Ishikawa (cell line): ENCODE measurements around the gene SLC6A12.

Source experiments
- CEBPB ChIP-seq: IDR thresholded peaks from 2 replicates; pipeline ENCODE4 v1.6.1; 2012
- CREB1 ChIP-seq: IDR thresholded peaks from 2 replicates; pipeline ENCODE4 v1.6.1; 2012; ENCODE audit warnings: low read depth
- EGR1 ChIP-seq: IDR thresholded peaks from 2 replicates; pipeline ENCODE4 v1.6.1; 2012
- EP300 ChIP-seq: IDR thresholded peaks from 2 replicates; pipeline ENCODE4 v1.6.1; 2012; ENCODE audit warnings: borderline replicate concordance
- FOXM1 ChIP-seq: IDR thresholded peaks from 2 replicates; pipeline ENCODE4 v1.6.1; 2012; ENCODE audit warnings: low read depth, borderline replicate concordance
- MAX ChIP-seq: IDR thresholded peaks from 2 replicates; pipeline ENCODE4 v1.6.1; 2012
- NFIC ChIP-seq: IDR thresholded peaks from 2 replicates; pipeline ENCODE4 v1.6.1; 2012
- RAD21 ChIP-seq: IDR thresholded peaks from 2 replicates; pipeline ENCODE4 v1.6.1; 2012; ENCODE audit warnings: low read depth
- REST ChIP-seq: IDR thresholded peaks from 2 replicates; pipeline ENCODE4 v1.6.1; 2012; ENCODE audit warnings: low read depth, mild to moderate bottlenecking
- TAF1 ChIP-seq: IDR thresholded peaks from 2 replicates; pipeline ENCODE4 v1.6.1; 2012; ENCODE audit warnings: low read depth, mild to moderate bottlenecking
- TCF12 ChIP-seq: IDR thresholded peaks from 2 replicates; pipeline ENCODE4 v1.6.1; 2012; ENCODE audit warnings: low read depth
- TEAD4 ChIP-seq: IDR thresholded peaks from 2 replicates; pipeline ENCODE4 v1.6.1; 2012
- USF1 ChIP-seq: IDR thresholded peaks from 2 replicates; pipeline ENCODE4 v1.6.1; 2012
- YY1 ChIP-seq: IDR thresholded peaks from 2 replicates; pipeline ENCODE4 v1.6.1; 2012; ENCODE audit warnings: low read depth
- ZBTB7A ChIP-seq: IDR thresholded peaks from 2 replicates; pipeline ENCODE4 v1.6.1; 2012; ENCODE audit warnings: low read depth

SLC6A12 gene

DNA sequence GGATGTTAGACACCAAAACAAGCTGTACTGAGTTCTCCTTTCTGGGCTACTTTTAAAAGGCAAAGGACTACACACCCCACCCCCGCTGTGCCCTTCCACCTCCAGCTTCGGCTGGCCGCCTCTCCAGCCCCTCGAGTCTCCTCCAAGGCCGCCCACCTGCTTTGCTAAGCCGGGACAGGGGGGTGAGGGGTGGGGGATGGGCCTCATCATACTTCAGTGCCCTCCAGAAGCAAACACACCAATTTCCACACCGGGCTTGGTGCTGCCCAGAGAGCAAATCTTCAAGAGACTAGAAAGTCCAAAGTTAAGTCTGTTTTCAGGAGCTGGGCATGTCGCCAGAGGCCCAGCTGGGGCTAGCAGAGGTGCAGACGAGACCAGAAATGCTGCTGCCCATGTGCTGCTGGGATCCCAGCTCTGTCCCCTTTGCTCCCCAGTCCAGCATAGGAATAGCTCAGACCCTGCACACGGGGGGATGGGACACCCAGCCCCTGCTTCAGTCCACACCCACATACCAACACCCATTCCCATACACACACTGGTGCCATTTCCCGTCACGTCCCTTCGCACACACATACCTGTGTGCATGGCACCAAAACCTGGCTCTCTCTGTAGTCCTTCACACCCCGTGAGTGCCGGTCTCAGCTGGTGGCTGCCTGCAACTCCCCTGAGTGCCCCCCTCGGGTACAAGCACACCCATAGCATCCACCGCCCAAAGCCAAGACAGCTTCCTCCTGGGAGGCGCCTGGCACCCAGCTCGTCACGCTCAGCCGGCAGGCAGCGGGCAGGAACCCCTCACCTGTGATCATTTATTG is 1.0 kb downstream of the SLC6A12 start:
- TF ChIP-seq CEBPB (no peak), RAD21 (peak; percentile 16; the same call in 1 of the 2 replicates), EP300 (peak; percentile 59; the same call in 1 of the 2 replicates), EGR1 (0 out of 2 replicates have a peak, but pooled peaks have one; percentile 24), ZBTB7A (peak; percentile 43), YY1 (peak; percentile 53; the same call in 1 of the 2 replicates), NFIC (peak; percentile 69), MAX (peak; percentile 67), TAF1 (no peak), TEAD4 (peak; percentile 89)

DNA sequence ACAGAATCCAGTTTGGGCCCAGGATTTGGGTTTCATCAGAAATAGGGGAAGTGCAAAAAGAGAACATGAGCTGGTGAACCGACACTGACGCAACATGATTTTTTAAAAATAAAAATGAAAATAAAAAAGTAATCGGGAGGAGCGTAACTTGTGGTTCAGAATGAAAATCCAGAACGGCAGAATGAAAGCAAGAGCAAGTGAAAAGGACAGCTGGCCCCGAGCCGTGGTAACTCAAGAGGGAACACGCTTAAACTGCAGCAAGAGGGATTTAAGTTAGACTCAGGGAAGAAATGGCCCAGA is 1.6 kb downstream of the SLC6A12 start:
- TF ChIP-seq YY1: no peak
- no peak for TF ChIP-seq EGR1
- TF ChIP-seq EP300: no peak
- no peak for TF ChIP-seq FOXM1
- no peak for TF ChIP-seq REST
- no peak for TF ChIP-seq TCF12
- no peak for TF ChIP-seq ZBTB7A
- no peak for TF ChIP-seq RAD21
- no peak for TF ChIP-seq CREB1
- no peak for TF ChIP-seq NFIC

GRCh38 chr12:211639-212414 is 2.1 kb downstream of the SLC6A12 start:
- TF ChIP-seq ZBTB7A (no peak), TEAD4 (no peak), EP300 (no peak), NFIC (no peak), TAF1 (no peak), USF1 (no peak), RAD21 (no peak), MAX (no peak), YY1 (no peak), FOXM1 (no peak)

DNA sequence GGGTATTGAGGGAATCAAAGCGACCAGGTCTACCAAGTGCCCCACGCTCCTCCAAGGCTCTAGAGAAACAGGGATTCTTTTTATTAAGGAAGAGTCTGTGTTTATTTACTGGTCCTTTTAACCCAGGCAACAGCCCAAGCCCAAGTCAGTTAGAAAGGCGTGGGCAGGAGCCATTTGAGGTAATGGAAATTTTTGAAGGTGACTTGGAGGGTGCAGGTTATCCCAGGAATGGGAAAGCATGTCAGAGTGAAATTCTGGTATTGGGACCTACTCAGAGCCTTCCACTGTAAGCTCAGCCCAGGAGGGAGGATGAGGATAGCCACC is 2.9 kb downstream of the SLC6A12 start:
- TF ChIP-seq CREB1 (no peak), TCF12 (no peak), EGR1 (no peak), EP300 (no peak)

DNA sequence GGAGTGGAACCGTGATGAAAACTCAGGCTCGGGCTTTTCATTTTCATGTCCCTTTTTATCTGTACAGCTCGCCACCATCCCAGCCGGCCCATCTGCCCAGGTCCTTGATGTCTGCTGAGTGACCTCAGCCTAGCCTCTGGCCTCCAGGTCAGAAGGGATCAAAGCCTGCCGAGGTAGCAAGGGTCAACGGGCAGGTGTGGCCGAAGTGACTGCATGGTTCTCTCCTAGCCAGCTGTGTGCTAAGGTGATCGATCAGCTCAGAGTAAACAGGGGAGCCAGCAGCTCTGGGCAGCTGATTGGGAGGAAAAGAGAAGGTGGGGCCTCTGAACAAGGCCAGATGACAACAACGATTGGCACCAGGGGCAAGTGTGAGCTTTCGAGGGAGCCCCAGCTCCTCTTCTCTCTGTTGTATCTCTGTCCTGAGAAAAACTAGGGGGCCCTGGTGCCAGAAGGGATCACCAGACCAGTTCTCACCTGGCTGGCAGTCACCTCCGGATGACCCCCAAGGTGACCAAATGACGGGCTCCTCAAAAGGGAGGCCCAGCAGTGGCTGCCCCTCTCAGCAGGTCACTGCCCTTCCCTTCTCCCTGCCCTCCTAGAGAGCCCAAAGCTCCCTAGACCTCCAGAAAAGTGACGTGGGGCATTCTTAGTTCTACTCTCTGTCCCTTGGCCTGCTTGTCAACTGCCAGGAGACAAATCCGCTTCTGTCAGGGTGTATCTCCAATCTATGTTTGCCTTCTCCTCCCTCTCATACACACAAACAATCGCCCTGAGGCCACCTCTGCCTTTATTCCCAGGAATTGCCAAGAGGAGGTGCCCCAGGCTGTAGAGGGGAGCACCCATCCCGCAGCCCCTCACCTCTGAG is 3.4 kb downstream of the SLC6A12 start:
- TF ChIP-seq TCF12 (no peak), USF1 (no peak), FOXM1 (no peak), EP300 (no peak), TAF1 (no peak), EGR1 (no peak), NFIC (no peak), CREB1 (no peak), CEBPB (no peak), MAX (no peak), YY1 (no peak), RAD21 (no peak), ZBTB7A (no peak), REST (no peak), TEAD4 (no peak)
